Melanocyte of skin (primary cell): ENCODE results near the gene BNIP3. TPM values are rescaled to one million over a fixed set of nuclear protein-coding genes. Genes with fewer than 3 reads are reported as not detected.

Experiments
- total RNA-seq, 2 donors: library from RNA; depleted of rRNA; stranded (reverse); fragments of >200 nt; gene quantifications; 2 replicates each; pipeline ENCODE4 v1.2.3, GENCODE V29; 2012

BNIP3 gene, protein sequence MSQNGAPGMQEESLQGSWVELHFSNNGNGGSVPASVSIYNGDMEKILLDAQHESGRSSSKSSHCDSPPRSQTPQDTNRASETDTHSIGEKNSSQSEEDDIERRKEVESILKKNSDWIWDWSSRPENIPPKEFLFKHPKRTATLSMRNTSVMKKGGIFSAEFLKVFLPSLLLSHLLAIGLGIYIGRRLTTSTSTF
- 10 to 100 TPM; 46.0 to 54.7 TPM for total RNA-seq

DNA sequence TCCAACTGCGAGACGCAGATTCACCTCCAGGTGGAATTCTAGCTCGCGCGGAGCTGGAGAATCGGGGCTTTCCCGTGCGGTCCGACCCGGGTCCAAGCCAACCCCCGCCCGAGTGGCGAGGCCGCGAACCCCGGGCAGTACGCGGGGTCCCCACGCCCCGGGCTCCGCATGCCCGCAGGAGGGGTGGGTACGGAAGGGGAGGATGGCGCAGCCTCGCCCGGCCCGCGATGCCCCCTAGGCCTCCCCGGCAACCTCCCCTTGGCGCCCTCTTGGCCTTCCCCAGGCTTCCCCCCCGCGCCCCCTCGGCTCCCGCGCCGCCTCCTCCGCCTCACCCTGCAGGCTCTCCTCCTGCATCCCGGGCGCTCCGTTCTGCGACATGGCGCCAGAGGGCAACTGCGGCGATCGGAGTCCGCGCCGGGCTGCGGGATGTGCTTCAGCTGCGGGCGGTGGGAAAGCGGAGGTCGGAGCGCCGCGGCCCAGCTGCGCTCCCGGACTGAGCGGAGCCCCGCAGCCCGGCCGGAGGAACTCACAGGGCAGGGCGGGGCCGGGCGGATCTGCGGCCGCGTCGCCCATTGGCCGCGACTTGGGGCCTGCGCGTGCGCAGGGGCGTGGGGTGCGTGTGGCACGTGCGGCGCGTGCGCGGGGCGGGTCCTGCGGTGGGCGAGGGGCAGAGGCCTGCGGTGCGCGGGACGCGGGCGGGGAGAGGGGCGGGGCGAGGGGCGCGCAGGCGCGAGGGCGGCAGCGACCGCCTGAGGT is at the start of gene BNIP3:
BNIP3 (minus strand) TSS at position 495 of the 756 bp plus-strand sequence; CDS start at position 378, 117 bp downstream.

Other genes starting within 250 kb of the BNIP3 start
- 10 to 100 TPM; 26.8 to 28.6 TPM for gene PPP2R2D, start 80.9 kb downstream of the BNIP3 start, total RNA-seq
- under 1 TPM; 0.33 to 0.34 TPM for gene JAKMIP3, start 84.0 kb upstream of the BNIP3 start, total RNA-seq
- 10 to 100 TPM in 1 of 2 donors, 1 to 10 TPM in 1; 9.0 to 10.3 TPM for gene DPYSL4, start 205.0 kb upstream of the BNIP3 start, total RNA-seq